H1 (cell line): ENCODE data around the gene SLX4IP. TPM values are rescaled to one million over a fixed set of nuclear protein-coding genes. Genes with fewer than 3 reads are reported as not detected.

Experiments used
- CTCF ChIA-PET: fragments of 300-600 bp; sonication (Branson Sonifier 250); formaldehyde crosslinking; loops from one replicate; lab custom pipeline; 2021; ENCODE audit not compliant: partially characterized antibody; lab: Charles Lee
- POLR2A ChIA-PET: fragments of 300-600 bp; sonication (Branson Sonifier 250); formaldehyde crosslinking; loops from one replicate; lab custom pipeline; 2021; ENCODE audit warnings: inconsistent platforms; ENCODE audit not compliant: partially characterized antibody; lab: Charles Lee
- DNase-seq, 2 experiments: peaks; one replicate each; pipeline versions ENCODE4 v3.0.0 to v3.0.0-alpha.2; 2010 to 2022; ENCODE audit warnings: low spot score in 2 of 2, low read depth in 1 of 2, mixed read lengths in 1 of 2
- FAIRE-seq: peaks from 2 replicates; lab custom pipeline; 2011; peaks lifted over from hg19 to GRCh38; lab: Jason Lieb, UNC
- H2AFZ ChIP-seq: 2 replicates; pipeline ENCODE4 v1.8.1; 2012; ENCODE audit warnings: low read length, inconsistent platforms
- H2AK5ac ChIP-seq: 2 replicates; pipeline ENCODE4 v1.6.1; 2013; ENCODE audit warnings: low read depth, low read length
- H2BK120ac ChIP-seq: replicated peaks from 2 replicates; pipeline ENCODE3; 2013; ENCODE audit warnings: low read depth, low read length, inconsistent platforms
- H2BK12ac ChIP-seq: 2 replicates; pipeline ENCODE4 v1.6.1; 2013; ENCODE audit warnings: low read depth, low read length
- H2BK15ac ChIP-seq: 2 replicates; pipeline ENCODE4 v1.6.1; 2013; ENCODE audit warnings: low read length
- H2BK20ac ChIP-seq: 2 replicates; pipeline ENCODE4 v1.6.1; 2013; ENCODE audit warnings: low read length
- H2BK5ac ChIP-seq: 2 replicates; pipeline ENCODE4 v1.6.1; 2013; ENCODE audit warnings: low read depth, low read length
- H3K14ac ChIP-seq: 2 replicates; pipeline ENCODE4 v1.6.1; 2013; ENCODE audit warnings: inconsistent platforms; ENCODE audit not compliant: insufficient read length
- H3K18ac ChIP-seq: 2 replicates; pipeline ENCODE4 v1.6.1; 2013; ENCODE audit warnings: low read length; ENCODE audit errors: extremely low read depth
- H3K23ac ChIP-seq: 2 replicates; pipeline ENCODE4 v1.6.1; 2013; ENCODE audit warnings: inconsistent platforms; ENCODE audit not compliant: insufficient read length
- H3K23me2 ChIP-seq: 2 replicates; pipeline ENCODE4 v1.6.1; 2013; ENCODE audit warnings: low read depth, low read length
- H3K27ac ChIP-seq: 2 replicates; pipeline ENCODE4 v1.6.1; 2011; ENCODE audit warnings: low read depth, low read length, inconsistent platforms
- H3K27me3 ChIP-seq, 4 experiments: replicated peaks in 1 of 4; 1 replicate in 1 of 4; 2 replicates in 3 of 4; pipeline versions ENCODE4 v1.6.1 to v1.8.1; 2011 to 2013; ENCODE audit warnings: low read length in 3 of 4, mild to moderate bottlenecking in 3 of 4, inconsistent platforms in 2 of 4, mixed read lengths in 2 of 4, moderate library complexity in 1 of 4; ENCODE audit not compliant: control insufficient read depth in 3 of 4, insufficient read depth in 3 of 4; ENCODE audit errors: extremely low read depth in 1 of 4
- H3K36me3 ChIP-seq, 4 experiments: 2 replicates each; pipeline versions ENCODE4 v1.6.1 to v1.8.1; 2011 to 2013; ENCODE audit warnings: mild to moderate bottlenecking in 4 of 4, low read length in 3 of 4, moderate library complexity in 2 of 4, control low read depth in 1 of 4, inconsistent platforms in 1 of 4; ENCODE audit not compliant: insufficient read depth in 4 of 4, control insufficient read depth in 2 of 4
- H3K4ac ChIP-seq: replicated peaks from 2 replicates; pipeline ENCODE3; 2013; ENCODE audit warnings: low read length, low read depth, mixed read lengths, inconsistent platforms; ENCODE audit not compliant: insufficient read length
- H3K4me1 ChIP-seq, 4 experiments: replicated peaks in 1 of 4; 1 replicate in 1 of 4; 2 replicates in 3 of 4; pipeline versions ENCODE4 v1.6.1 to v1.8.1; 2011 to 2013; ENCODE audit warnings: low read length in 3 of 4, inconsistent platforms in 2 of 4, mixed read lengths in 1 of 4; ENCODE audit not compliant: insufficient read depth in 4 of 4, control insufficient read depth in 3 of 4
- H3K4me2 ChIP-seq, 2 experiments: 2 replicates each; pipeline versions ENCODE4 v1.6.1 to v1.8.1; 2011 to 2013; ENCODE audit warnings: low read depth in 2 of 2, low read length in 2 of 2, control low read depth in 1 of 2, inconsistent platforms in 1 of 2, mild to moderate bottlenecking in 1 of 2; ENCODE audit not compliant: insufficient read depth in 1 of 2
- H3K4me3 ChIP-seq, 4 experiments: fragments of 200-600, 300-600 bp in 1 of 4; sonication (generic), shearing (Covaris generic), sonication (Bioruptor Twin) in 1 of 4; 2 replicates each; pipeline versions ENCODE4 v1.5.1 to v1.8.1; 2011 to 2016; ENCODE audit warnings: low read length in 4 of 4, low read depth in 3 of 4, control low read depth in 2 of 4, inconsistent platforms in 2 of 4, mild to moderate bottlenecking in 2 of 4, mixed read lengths in 1 of 4, moderate library complexity in 1 of 4; ENCODE audit not compliant: insufficient read depth in 2 of 4; ENCODE audit errors: extremely low read depth in 1 of 4
- H3K56ac ChIP-seq: replicated peaks from 2 replicates; pipeline ENCODE3; 2013; ENCODE audit warnings: low read depth, mild to moderate bottlenecking, mixed read lengths, low read length, inconsistent platforms; ENCODE audit not compliant: insufficient read length
- H3K79me1 ChIP-seq: 2 replicates; pipeline ENCODE4 v1.6.1; 2013; ENCODE audit warnings: low read depth, low read length, control low read depth
- H3K79me2 ChIP-seq, 2 experiments: 2 replicates each; pipeline versions ENCODE4 v1.6.1 to v1.8.1; 2012 to 2013; ENCODE audit warnings: low read length in 2 of 2, mild to moderate bottlenecking in 2 of 2, inconsistent platforms in 1 of 2; ENCODE audit not compliant: insufficient read depth in 2 of 2, control insufficient read depth in 1 of 2
- H3K9ac ChIP-seq, 4 experiments: replicated peaks in 1 of 4; 1 replicate in 1 of 4; 2 replicates in 3 of 4; pipeline versions ENCODE4 v1.6.1 to v1.8.1; 2011 to 2013; ENCODE audit warnings: low read depth in 3 of 4, low read length in 3 of 4, control low read depth in 2 of 4, mild to moderate bottlenecking in 2 of 4, moderate library complexity in 2 of 4, inconsistent platforms in 1 of 4; ENCODE audit errors: extremely low read depth in 1 of 4
- H3K9me3 ChIP-seq, 2 experiments: 2 replicates each; pipeline versions ENCODE4 v1.6.1 to v1.8.1; 2012 to 2013; ENCODE audit warnings: mild to moderate bottlenecking in 2 of 2, moderate library complexity in 2 of 2, control low read depth in 1 of 2, inconsistent platforms in 1 of 2, low read depth in 1 of 2, low read length in 1 of 2, mixed read lengths in 1 of 2; ENCODE audit not compliant: insufficient read depth in 2 of 2
- H4K20me1 ChIP-seq, 2 experiments: replicated peaks in 1 of 2; 2 replicates each; pipeline versions ENCODE3 to v1.8.1; 2011 to 2013; ENCODE audit warnings: inconsistent platforms in 2 of 2, low read length in 2 of 2, mild to moderate bottlenecking in 1 of 2; ENCODE audit not compliant: insufficient read depth in 2 of 2, control insufficient read depth in 1 of 2
- H4K5ac ChIP-seq: 2 replicates; pipeline ENCODE4 v1.6.1; 2013; ENCODE audit warnings: low read length, low read depth, mixed read lengths, inconsistent platforms; ENCODE audit not compliant: insufficient read length
- H4K8ac ChIP-seq: 2 replicates; pipeline ENCODE4 v1.8.0; 2013; ENCODE audit warnings: mild to moderate bottlenecking, moderate library complexity, low read length, inconsistent platforms; ENCODE audit not compliant: insufficient read depth; ENCODE audit errors: extremely low read depth
- H4K91ac ChIP-seq: replicated peaks from 2 replicates; pipeline ENCODE3; 2013; ENCODE audit warnings: low read length, mixed read lengths, inconsistent platforms; ENCODE audit not compliant: insufficient read length
- KDM1A ChIP-seq: fragments of 200-600, 300-600 bp; sonication (generic); IDR thresholded peaks from 2 replicates; pipeline ENCODE4 v1.7.1; 2016; ENCODE audit warnings: mild to moderate bottlenecking, low read length, borderline replicate concordance
- RAD21 ChIP-seq, 2 experiments: IDR thresholded peaks in 1 of 2; conservative IDR thresholded peaks in 1 of 2; 2 replicates each; pipeline ENCODE4 v1.6.1; 2011; ENCODE audit warnings: low read depth in 2 of 2, low read length in 2 of 2, improper control_type of control experiment in 1 of 2, inconsistent platforms in 1 of 2, mild to moderate bottlenecking in 1 of 2, moderate library complexity in 1 of 2
- WGBS, 2 experiments: shearing (Covaris generic) in 1 of 2; methylation state at CpG; one replicate each; pipeline versions ENCODE4 v1.1.6 to v1.1.7; 2013 to 2015; ENCODE audit warnings: low lambda C conversion rate in 2 of 2, mixed read lengths in 2 of 2, inconsistent platforms in 1 of 2, low coverage in 1 of 2, missing lambda C conversion rate in 1 of 2; ENCODE audit not compliant: insufficient replicate concordance in 2 of 2, insufficient coverage in 1 of 2, insufficient read length in 1 of 2; ENCODE audit errors: extremely low coverage in 1 of 2, missing lambda C conversion rate in 1 of 2; 5-methylcytosine and 5-hydroxymethylcytosine counted together
- polyA plus RNA-seq, 7 experiments: library from polyadenylated mRNA; depleted of rRNA in 3 of 7; stranded (reverse) in 5 of 7; unstranded in 2 of 7; fragments of >200 nt in 5 of 7; fragments of 200-250 nt in 2 of 7; gene quantifications; 1 replicate in 5 of 7; 2 replicates in 1 of 7; 4 replicates in 1 of 7; pipeline versions ENCODE4 v1.2.1 to v1.2.3, GENCODE V29; 2011 to 2013; ENCODE audit warnings: missing spikeins in 2 of 7, mixed read lengths in 2 of 7
- total RNA-seq: library from RNA; stranded (reverse); fragmentation: NEBNext Ultra II Directional; extraction: Animal tissue kit (Norgen Biotek cat#: 25700); gene quantifications from 2 replicates; pipeline ENCODE4 v1.2.1, GENCODE V29; 2021
- TF ChIP-seq, protein P1 (sequence below), 3 experiments: IDR thresholded peaks; 1 replicate in 2 of 3; 2 replicates in 1 of 3; pipeline versions ENCODE4 v1.5.1 to v1.6.1; 2011; ENCODE audit warnings: low read length in 3 of 3, mild to moderate bottlenecking in 3 of 3, inconsistent platforms in 2 of 3, low read depth in 1 of 3, moderate library complexity in 1 of 3; ENCODE audit not compliant: insufficient read depth in 1 of 3; ENCODE audit errors: control extremely low read depth in 1 of 3

Gene SLX4IP
- total and polyA plus RNA-seq, 2 of the 8 experiments (the other 6 are each of a cell fraction or from before 2014, with no cell fraction given) = 2.4 to 8.7 TPM

DNA sequence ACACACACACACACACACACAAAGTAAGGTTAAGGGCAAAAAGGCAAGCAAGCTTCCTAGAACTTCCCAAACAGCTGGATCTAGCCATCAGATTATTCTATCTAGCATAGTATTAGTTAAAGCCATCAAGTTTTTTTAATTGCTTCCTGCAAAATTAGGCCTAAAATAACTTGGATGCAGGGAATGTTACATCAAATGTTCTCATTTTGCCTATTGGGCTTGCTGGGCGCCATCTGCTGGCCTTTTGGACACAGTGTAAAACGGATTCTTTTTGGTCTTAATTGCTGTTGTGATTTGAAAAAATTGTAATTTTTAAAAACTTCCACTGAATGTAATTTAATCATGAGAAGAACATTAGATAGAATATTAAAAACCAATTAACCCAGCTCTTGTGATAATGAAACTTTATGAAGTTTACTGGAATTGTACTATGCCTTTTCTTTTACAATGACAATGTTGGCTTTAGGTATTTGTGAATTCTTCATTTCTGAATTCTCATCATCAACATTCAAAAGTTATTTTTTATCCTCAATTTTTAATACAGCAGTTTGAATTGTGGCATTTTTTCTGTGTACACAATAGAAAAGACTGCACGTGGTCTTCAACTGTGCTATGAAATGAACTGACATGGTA, 7.9 kb upstream of the SLX4IP start:
- Histone ChIP-seq H3K4me3 (no peak overlapping the region), H3K79me1 (peaks cover 14% of the 10 kb centered on the region; the same call in 1 of the 2 replicates), H2AFZ (no peak overlapping the region), H3K18ac (no peak overlapping the region), H4K8ac (no peak overlapping the region), H2BK20ac (no peak overlapping the region), H3K9ac (no peak overlapping the region), H3K9me3 (no peaks in the 10 kb centered on the region), H3K4me1 (no peaks in the 10 kb centered on the region), H2BK12ac (no peak overlapping the region), H3K14ac (no peak overlapping the region), H2BK15ac (no peak overlapping the region), H2BK5ac (no peak overlapping the region), H4K5ac (no peak overlapping the region), H3K27me3 (no peaks in the 10 kb centered on the region), H3K27ac (no peak overlapping the region), H3K36me3 (peaks cover 0 to 3% (median 0%) of the 10 kb centered on the region in 4 experiments; a peak in 2 of 8 replicates), H3K23me2 (peaks cover 2% of the 10 kb centered on the region; the same call in 1 of the 2 replicates), H3K79me2 (peaks cover 0 to 87% of the 10 kb centered on the region in 2 experiments; a peak in 2 of 4 replicates), H4K20me1 (peaks cover 0 to 9% of the 10 kb centered on the region in 2 experiments), H3K4ac (no peak overlapping the region), H2AK5ac (no peak overlapping the region)
- DNase-seq = no peak
- ChIA-PET POLR2A (interaction anchor here (1.2 kb wide), 1 partner anchor 8 kb away, joined by 5 read pairs; the partner anchor contains the start of gene SLX4IP), CTCF (interaction anchor here (0.6 to 2.8 kb wide), 58 partner anchors 8 to 1446 kb away, joined by 3 to 21 read pairs (median 4); no protein-coding TSS in a partner anchor)
- peak; percentile 94 for FAIRE-seq
- WGBS, 2 experiments = 35% methylated on average over 3 of the region's 3 CpGs; no CpG with 5 or more reads in 1 of the 2 experiments
- TF ChIP-seq, protein P1, sequence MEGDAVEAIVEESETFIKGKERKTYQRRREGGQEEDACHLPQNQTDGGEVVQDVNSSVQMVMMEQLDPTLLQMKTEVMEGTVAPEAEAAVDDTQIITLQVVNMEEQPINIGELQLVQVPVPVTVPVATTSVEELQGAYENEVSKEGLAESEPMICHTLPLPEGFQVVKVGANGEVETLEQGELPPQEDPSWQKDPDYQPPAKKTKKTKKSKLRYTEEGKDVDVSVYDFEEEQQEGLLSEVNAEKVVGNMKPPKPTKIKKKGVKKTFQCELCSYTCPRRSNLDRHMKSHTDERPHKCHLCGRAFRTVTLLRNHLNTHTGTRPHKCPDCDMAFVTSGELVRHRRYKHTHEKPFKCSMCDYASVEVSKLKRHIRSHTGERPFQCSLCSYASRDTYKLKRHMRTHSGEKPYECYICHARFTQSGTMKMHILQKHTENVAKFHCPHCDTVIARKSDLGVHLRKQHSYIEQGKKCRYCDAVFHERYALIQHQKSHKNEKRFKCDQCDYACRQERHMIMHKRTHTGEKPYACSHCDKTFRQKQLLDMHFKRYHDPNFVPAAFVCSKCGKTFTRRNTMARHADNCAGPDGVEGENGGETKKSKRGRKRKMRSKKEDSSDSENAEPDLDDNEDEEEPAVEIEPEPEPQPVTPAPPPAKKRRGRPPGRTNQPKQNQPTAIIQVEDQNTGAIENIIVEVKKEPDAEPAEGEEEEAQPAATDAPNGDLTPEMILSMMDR (IDR thresholded peaks at IDR 0.05; ENCODE audit: control extremely low read depth in 1 of 3, insufficient read depth in 1 of 3, low read depth in 1 of 3, low read length in 3 of 3) = peak in 2 of 3 experiments; percentile 59 to 68; a peak in 3 of 4 replicates
- TF ChIP-seq KDM1A (no peak), RAD21 (IDR thresholded peaks at IDR 0.05 in 1 of 2, conservative IDR thresholded peaks at IDR 0.05 in 1 of 2; ENCODE audit: low read depth in 2 of 2, low read length in 2 of 2) (peak; percentile 63 to 68)
- TF ChIP-seq, all 59 proteins: peak for 2
- Histone ChIP-seq H3K56ac (no peak overlapping the region), H4K91ac (no peak overlapping the region), H3K4me2 (no peak overlapping the region), H3K23ac (no peak overlapping the region), H2BK120ac (no peak overlapping the region)
